ENCODE measurements around the gene RFX2.
"Not testable (repeated sequence)": the region's sequence is repeated elsewhere in the genome, so short reads cannot be mapped to it uniquely, and the experiment has no call there.

Gene RFX2

GRCh38 chr19:6110360-6110977, at the start of gene RFX2:
Gene RFX2 (minus strand): TSS chr19:6110500. CDS start chr19:6047496, 63,004 bp downstream.
- peak; percentile 99 for DNase-seq

- no peak for DNase-seq
Observed at GRCh38 chr19:6156033-6156432, 45.7 kb upstream of the RFX2 start.

- DNase-seq, result no peak
Observed at GRCh38 chr19:6150289-6150688, 40.0 kb upstream of the RFX2 start.

- no peak for DNase-seq
Observed at GRCh38 chr19:6141217-6141616, 30.9 kb upstream of the RFX2 start.

- no peak for DNase-seq
Observed at GRCh38 chr19:6138511-6138910, 28.2 kb upstream of the RFX2 start.

- no peak for DNase-seq
Observed at GRCh38 chr19:6138066-6138465, 27.8 kb upstream of the RFX2 start.

GRCh38 chr19:6133231-6133630, 22.9 kb upstream of the RFX2 start:
- no peak for DNase-seq

GRCh38 chr19:6132482-6132881, 22.2 kb upstream of the RFX2 start:
- DNase-seq, result no peak

- no peak for DNase-seq
Observed at GRCh38 chr19:6127716-6128335, 17.5 kb upstream of the RFX2 start.

- peak; percentile 48 for DNase-seq
Observed at GRCh38 chr19:6126335-6126974, 16.2 kb upstream of the RFX2 start.

- peak; percentile 55 for DNase-seq
Observed at GRCh38 chr19:6125571-6125989, 15.3 kb upstream of the RFX2 start.

- no peak for DNase-seq
Observed at GRCh38 chr19:6119031-6119430, 8.7 kb upstream of the RFX2 start.

- no peak for DNase-seq
Observed at GRCh38 chr19:6118043-6118442, 7.7 kb upstream of the RFX2 start.

GRCh38 chr19:6117534-6117933, 7.2 kb upstream of the RFX2 start:
- no peak for DNase-seq

- no peak for DNase-seq
Observed at GRCh38 chr19:6116749-6117430, 6.6 kb upstream of the RFX2 start.

GRCh38 chr19:6115992-6116391, 5.7 kb upstream of the RFX2 start:
- DNase-seq, result no peak

GRCh38 chr19:6113616-6114188, 3.4 kb upstream of the RFX2 start:
- DNase-seq, result no peak

- no peak for DNase-seq
Observed at GRCh38 chr19:6109947-6110346, 353 bp downstream of the RFX2 start.

- DNase-seq, result no peak
Observed at GRCh38 chr19:6108721-6109633, 1.3 kb downstream of the RFX2 start.

- DNase-seq, result not testable (repeated sequence)
Observed at GRCh38 chr19:6106643-6107294, 3.5 kb downstream of the RFX2 start.

GRCh38 chr19:6105444-6105843, 4.9 kb downstream of the RFX2 start:
- no peak for DNase-seq

- no peak for DNase-seq
Observed at GRCh38 chr19:6103894-6104293, 6.4 kb downstream of the RFX2 start.

Data from NCI-H2171 (cell line).